Skeletal muscle cell (primary cell): ENCODE measurements around the gene MIPEP.

ENCODE experiments used
- DNase-seq: peaks from one replicate; pipeline ENCODE4 v3.0.0-alpha.2; 2010; ENCODE audit warnings: low read depth
- H3K4me3 ChIP-seq: 2 replicates; pipeline ENCODE4 v1.5.1; 2011; ENCODE audit warnings: low read depth, mild to moderate bottlenecking, control low read depth, low read length, moderate library complexity

MIPEP gene

GRCh38 chr13:23820530-23820929, 68.7 kb downstream of the MIPEP start:
- H3K4me3 ChIP-seq: no peak overlapping the region
- no peak for DNase-seq

GRCh38 chr13:23817830-23818229, 71.4 kb downstream of the MIPEP start:
- DNase-seq: no peak
- no peak overlapping the region for H3K4me3 ChIP-seq

- DNase-seq: no peak
- H3K4me3 ChIP-seq: no peak overlapping the region
Measured at GRCh38 chr13:23817136-23817535, 72.1 kb downstream of the MIPEP start.

GRCh38 chr13:23813635-23814034, 75.6 kb downstream of the MIPEP start:
- no peak for DNase-seq
- no peak overlapping the region for H3K4me3 ChIP-seq

- no peak overlapping the region for H3K4me3 ChIP-seq
- DNase-seq: no peak
Measured at GRCh38 chr13:23811366-23812062, 77.7 kb downstream of the MIPEP start.

- H3K4me3 ChIP-seq: no peak overlapping the region
- no peak for DNase-seq
Measured at GRCh38 chr13:23810685-23811240, 78.4 kb downstream of the MIPEP start.

GRCh38 chr13:23808803-23809202, 80.4 kb downstream of the MIPEP start:
- no peak overlapping the region for H3K4me3 ChIP-seq
- DNase-seq: no peak

- DNase-seq: no peak
- no peak overlapping the region for H3K4me3 ChIP-seq
Measured at GRCh38 chr13:23806874-23807526, 82.2 kb downstream of the MIPEP start.

- no peak overlapping the region for H3K4me3 ChIP-seq
Measured at GRCh38 chr13:23805821-23806220, 83.4 kb downstream of the MIPEP start.

GRCh38 chr13:23805122-23805521, 84.1 kb downstream of the MIPEP start:
- no peak overlapping the region for H3K4me3 ChIP-seq
- no peak for DNase-seq

More at GRCh38 chr13:23805821-23806220, 83.4 kb downstream of the MIPEP start:
- DNase-seq: no peak

GRCh38 chr13:23804166-23804565, 85.0 kb downstream of the MIPEP start:
- no peak for DNase-seq
- H3K4me3 ChIP-seq: no peak overlapping the region

GRCh38 chr13:23801141-23801540, 88.1 kb downstream of the MIPEP start:
- H3K4me3 ChIP-seq: no peak overlapping the region
- DNase-seq: no peak

- DNase-seq: peak; percentile 55
- H3K4me3 ChIP-seq: no peak overlapping the region
Measured at GRCh38 chr13:23799945-23800344, 89.3 kb downstream of the MIPEP start.

- H3K4me3 ChIP-seq: no peak overlapping the region
- DNase-seq: no peak
Measured at GRCh38 chr13:23797276-23797903, 91.8 kb downstream of the MIPEP start.

- DNase-seq: peak; percentile 49
- H3K4me3 ChIP-seq: no peak overlapping the region
Measured at GRCh38 chr13:23796551-23796950, 92.6 kb downstream of the MIPEP start.

- no peak for DNase-seq
- H3K4me3 ChIP-seq: no peak overlapping the region
Measured at GRCh38 chr13:23794267-23795161, 94.7 kb downstream of the MIPEP start.

GRCh38 chr13:23793711-23794110, 95.5 kb downstream of the MIPEP start:
- no peak overlapping the region for H3K4me3 ChIP-seq
- DNase-seq: no peak

GRCh38 chr13:23792680-23793079, 96.5 kb downstream of the MIPEP start:
- H3K4me3 ChIP-seq: no peak overlapping the region

GRCh38 chr13:23790577-23791170, 98.5 kb downstream of the MIPEP start:
- H3K4me3 ChIP-seq: no peak overlapping the region
- DNase-seq: peak; percentile 84

More at GRCh38 chr13:23792680-23793079, 96.5 kb downstream of the MIPEP start:
- no peak for DNase-seq
